Activated T-cell treated with anti-CD3 and anti-CD28 coated beads for 1 hour (primary cell): ENCODE data around the gene MACIR.
"Not testable (repeated sequence)": the region's sequence is repeated elsewhere in the genome, so short reads cannot be mapped to it uniquely, and the experiment has no call there.

Experiments used
- DNase-seq: peaks from one replicate; pipeline ENCODE4 v3.0.0-alpha.2; 2020; ENCODE audit warnings: low read depth

MACIR gene

GRCh38 chr5:103258368-103258956, at the start of gene MACIR:
Gene MACIR (plus strand): TSS chr5:103258763. CDS start chr5:103275920, 17,157 bp downstream.
- DNase-seq = peak; percentile 89

DNA sequence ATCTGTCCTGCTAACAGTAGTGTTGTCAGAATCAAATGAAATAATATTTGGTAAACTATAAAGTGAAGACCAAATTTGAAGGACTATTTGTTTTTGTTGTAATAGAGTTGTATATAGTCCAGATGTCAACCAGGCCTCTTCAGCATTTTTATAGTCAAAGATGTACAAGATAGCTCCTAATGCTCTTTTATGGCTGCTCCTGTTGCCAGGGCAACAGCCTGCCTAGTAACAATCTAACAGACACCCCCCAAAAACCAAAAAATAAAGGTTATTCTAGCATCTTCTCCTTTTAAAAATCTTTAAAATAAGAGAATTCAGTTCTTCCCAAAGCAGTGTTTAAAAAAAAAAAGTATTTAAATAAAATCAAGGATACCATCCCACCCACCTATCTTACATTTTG, 49.5 kb upstream of the MACIR start:
- no peak for DNase-seq

DNA sequence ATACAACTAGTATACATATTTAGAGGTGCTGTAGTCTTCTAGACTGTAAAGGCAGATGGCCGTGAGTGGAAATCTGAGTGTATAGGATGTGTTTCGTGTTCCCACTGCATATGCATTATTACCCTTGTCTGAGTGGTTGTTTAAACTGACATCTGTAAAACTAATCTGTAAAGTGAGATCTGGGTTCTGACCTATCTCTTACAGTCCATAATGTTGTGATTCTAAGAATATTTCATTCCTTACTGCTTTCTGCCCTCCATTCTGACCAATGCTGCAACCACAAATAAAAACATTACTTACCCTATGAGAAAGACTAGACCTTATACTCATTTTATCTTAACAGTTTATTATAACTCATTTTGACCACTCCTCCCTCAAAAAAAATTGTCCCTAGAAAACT, 47.6 kb upstream of the MACIR start:
- DNase-seq = no peak

DNA sequence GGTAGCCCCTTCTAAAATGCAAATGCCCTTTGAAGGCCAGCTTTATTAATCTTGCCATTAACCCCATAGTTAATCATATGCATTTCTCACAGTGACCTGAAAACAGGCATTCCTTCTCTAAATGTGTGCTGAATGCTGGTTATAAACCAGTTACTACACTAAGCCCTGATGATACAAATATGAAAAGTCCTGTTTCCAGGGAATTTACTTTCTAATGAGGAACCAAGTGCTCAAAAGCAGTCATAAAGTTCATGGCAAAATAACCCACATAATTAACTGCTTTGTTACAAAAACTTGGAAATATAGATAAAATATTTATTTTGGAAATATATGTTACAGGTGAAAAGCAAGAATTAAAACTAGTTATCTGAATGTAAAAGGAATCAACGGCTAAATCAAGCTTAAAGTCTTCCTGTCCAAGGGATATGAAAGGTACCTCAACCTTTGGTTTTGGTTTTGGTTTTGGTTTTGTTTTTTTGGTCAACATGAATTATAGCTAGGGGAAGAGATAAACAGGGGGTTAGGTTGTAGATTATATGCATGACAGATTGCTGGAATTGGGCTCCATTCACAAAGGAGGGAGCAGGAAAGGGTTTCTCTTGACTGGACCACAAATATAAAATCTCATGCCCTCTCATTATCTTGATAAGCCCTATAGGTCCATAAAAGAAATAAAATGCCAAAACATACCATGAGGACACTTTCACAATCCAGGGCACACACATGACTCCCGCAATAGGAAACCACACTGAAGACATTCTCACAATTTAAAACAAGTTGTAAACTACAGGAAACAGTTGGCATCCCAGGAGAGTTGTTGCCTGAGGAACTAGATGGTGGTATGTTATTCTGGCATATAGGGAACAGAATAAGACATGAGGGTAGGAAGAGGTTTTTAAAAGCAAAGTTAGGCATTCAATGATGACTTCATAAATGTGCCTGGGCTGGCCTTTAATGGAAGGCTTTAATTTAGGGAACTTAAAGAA, 46.7 kb upstream of the MACIR start:
- no peak for DNase-seq

- DNase-seq = no peak
Measured at GRCh38 chr5:103216137-103216536, 42.4 kb upstream of the MACIR start.

- DNase-seq = no peak
Measured at GRCh38 chr5:103216697-103217096, 41.9 kb upstream of the MACIR start.

DNA sequence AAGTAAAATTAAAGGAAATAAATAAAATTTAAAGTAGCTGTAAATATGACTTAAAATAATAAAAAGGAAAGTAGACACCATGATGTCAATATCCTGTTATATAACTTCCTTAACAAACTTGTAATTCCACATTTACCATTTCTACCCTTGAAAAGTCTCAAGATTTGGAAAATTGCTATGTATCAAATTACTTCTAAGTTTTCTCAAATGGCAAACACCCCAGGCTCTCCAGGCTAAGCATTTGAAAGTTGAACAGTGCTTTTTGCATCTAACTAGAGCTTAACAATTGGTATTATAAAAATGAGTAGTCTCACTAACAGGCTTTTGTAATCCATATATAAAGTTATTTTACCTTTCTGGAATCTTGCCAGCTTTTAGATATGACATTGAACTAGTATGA, 41.5 kb upstream of the MACIR start:
- DNase-seq = no peak

DNA sequence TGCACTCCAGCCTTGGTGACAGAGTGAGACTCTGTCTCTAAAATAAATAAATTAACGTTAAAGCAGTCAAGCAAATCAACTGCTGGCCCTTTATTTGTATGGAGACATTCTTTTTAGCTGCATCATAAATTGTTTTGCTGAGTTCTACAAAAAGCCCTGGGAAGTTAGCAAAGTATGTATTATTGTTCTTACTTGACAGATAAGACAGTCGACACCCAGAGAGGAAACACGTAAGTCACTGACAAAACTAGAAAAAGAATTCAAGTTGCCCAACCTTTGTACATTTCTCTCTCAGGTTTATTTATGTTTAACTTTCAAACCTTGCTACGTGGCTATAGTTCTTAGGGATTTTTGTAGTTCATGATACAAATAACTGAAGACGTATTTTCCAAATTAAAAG, 40.4 kb upstream of the MACIR start:
- no peak for DNase-seq

GRCh38 chr5:103219074-103219473, 39.5 kb upstream of the MACIR start:
- DNase-seq = not testable (repeated sequence)

DNA sequence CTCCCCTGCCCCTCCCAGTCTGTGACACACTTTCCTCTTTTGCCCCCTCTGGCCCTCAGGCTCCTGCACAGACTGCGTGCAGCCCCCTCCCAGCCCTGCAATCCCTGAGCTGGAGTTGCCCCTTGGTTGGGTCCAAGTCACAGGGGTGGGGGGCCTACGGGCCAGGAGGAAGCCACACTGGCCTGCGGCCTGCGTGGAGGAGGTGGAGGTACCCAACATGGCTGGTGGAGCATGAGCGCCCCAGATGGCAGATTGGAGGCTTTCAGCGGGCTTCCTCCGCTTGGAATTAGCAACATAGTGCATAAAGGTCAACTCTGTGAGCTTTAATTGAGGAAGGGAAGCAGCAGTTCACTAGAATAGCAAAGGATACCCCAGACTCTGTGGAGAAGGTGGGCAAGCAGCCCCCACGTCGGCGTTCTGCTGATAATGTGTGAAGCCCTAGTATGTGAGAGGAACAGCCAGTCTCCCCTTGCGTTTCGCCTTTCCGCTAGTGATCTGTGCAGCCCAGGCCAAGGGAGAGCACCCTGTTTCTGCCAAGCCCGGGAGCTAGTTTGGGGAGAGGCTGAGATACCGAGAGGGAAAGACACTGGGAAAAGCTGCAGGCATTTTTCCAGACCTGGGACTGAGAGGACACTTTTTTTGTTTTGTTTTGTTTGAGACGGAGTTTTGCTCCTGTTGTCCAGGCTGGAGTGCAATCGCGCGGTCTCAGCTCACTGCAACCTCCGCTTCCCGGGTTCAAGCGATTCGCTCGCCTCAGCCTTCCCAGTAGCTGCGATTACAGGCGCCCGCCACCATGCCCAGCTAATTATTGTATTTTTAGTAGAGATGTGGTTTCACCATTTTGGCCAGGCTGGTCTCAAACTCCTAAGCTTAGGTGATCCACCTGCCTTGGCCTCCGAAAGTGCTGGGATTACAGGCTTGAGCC, 35.3 kb upstream of the MACIR start:
- no peak for DNase-seq

DNA sequence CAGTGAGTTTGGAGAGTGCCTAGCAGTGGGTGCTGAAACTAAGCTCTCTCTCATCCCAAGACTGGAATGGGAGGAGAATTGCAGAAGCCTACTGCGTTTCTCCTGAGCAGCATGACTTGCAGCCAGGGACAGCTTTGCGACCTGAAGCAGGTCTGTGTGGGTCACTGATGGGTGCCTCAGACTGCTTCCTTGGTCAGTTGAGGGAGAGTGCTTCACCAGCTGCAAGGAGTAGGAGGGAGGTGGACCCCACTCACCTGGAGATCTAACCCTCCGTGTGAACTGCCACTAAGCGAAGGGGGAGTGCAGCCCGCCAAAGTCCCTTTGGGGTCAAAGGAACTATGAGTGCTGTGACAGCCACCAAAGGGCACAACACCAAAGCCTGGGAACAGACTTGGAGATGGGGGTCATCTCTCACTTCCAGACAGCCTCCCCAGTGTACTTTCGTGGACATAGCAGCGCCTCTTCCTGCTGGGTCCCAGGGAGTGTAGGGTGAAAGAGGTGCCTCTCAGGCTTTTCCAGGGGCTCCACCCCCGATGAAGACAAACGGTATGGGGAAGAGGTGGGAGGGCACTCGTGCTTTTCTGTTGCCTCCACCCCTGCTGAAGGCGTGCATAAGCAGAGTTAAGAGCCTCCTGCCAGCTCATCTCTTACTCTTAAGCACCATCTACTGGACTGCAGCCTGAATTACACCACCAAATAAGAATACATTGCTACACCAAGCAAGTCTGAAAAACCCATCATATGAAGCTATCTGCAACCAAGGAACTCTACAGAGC, 34.3 kb upstream of the MACIR start:
- peak; percentile 6 for DNase-seq

DNA sequence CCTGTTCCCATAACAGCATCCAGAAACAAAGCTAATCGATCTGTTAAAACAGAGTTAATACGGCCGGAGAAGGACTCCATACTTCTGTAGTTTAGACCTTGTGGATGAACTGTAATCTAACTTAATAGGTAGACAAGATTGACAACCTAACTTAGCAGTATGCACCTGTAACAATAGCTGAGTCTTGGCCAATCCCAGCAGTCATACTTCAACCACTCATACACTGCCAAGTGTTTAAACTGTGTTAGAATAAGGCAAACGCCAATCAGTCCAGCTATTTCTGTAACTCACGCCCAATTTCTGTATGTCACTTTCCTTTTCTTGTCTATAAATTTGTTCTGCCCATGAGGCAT, 33.7 kb upstream of the MACIR start:
- no peak for DNase-seq

DNA sequence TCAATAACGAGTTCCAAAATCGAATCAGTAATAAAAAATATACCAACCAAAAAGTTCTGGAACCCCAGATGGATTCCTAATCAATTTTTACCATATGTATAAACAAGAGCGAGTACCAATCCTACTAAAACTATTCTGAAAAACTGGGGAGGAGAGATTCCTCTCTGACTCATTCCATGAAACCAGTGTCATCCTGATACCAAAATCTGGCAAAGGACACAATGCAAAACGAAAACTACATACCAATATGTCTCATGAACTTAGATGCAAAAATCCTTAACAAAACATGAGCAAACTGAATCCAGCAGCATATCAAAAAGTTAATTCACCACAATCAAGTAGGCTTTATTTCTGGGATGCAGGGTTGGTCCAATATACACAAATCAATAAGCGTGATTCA, 30.5 kb upstream of the MACIR start:
- DNase-seq = no peak

DNA sequence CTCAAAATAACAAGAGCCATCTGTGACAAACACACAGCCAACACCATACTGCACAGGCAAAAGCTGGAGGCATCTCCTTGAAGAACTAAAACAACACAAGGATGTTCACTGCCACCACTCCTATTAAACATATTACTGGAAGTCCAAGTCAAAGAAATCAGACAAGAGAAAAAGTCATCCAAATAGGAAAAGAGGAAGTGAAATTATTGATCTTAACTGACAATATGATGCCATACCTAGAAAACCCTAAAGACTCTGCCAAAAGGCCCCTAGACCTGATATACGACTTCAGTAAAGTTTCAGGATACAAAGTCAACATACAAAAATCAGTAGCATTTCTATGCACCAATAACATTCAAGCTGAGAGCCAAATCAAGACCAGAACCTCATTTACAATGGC, 30.0 kb upstream of the MACIR start:
- DNase-seq = no peak

DNA sequence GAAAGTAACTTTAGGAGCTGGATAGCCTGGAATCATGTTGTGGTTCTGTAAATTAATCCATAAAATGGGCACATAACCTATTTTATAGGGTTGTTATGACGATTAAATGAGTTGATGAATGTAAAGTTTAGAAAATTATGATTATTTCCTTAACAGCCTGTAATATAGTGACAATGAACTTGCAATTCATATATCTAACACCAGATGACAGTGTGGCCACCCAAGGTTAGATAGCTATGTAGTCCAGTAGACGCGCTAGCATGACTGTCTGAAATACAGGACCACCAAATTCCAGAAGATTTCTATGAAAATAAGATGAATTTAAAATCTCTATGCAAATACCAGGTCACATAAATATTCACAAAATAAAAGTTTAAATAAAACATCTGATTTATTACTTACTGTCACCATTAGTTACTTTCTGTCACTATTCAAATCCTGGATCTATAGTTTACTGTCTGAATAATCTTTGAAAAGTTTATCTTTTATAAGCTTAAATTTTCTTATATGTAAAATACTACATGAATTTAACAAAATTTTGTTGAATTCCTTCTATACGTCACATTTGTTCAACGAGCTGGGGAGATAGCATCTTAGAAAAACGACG, 26.1 kb upstream of the MACIR start:
- no peak for DNase-seq

DNA sequence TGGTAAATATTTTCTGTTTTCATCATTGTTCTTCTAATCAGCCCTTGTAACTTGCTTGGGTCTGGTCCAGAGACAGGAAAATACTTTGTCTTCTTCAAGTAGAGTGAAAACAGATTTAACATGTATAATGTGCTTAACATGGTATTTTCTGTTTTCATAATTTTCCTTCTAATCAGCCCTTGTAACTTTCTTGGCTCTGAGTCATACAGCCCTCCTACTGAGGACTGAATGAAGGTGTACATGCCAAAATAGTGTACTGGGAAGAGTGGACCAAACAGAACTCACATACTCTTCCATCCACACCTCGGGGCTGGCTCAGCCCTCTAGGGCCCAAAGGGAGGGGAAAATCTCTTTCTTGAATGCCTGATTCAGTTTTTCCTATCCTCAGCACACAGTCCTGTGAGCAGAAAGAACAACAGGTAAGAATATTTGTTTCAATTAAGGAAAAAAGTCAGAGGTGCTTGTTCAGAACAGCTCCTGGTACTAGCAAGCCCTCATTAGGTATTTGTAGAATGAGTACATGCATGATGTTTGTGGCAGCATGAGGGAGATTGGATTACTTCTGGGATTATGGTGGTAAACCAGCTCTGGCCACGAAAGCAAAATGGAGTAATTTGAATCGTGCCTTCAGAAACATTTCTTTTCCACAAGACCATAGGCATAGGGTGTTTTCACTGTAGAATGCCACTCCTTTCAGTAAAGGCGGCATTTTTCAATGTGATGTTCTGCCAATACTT, 24.2 kb upstream of the MACIR start:
- DNase-seq = no peak

- no peak for DNase-seq
Measured at GRCh38 chr5:103235891-103236290, 22.7 kb upstream of the MACIR start.

GRCh38 chr5:103237778-103238177, 20.8 kb upstream of the MACIR start:
- DNase-seq = no peak

DNA sequence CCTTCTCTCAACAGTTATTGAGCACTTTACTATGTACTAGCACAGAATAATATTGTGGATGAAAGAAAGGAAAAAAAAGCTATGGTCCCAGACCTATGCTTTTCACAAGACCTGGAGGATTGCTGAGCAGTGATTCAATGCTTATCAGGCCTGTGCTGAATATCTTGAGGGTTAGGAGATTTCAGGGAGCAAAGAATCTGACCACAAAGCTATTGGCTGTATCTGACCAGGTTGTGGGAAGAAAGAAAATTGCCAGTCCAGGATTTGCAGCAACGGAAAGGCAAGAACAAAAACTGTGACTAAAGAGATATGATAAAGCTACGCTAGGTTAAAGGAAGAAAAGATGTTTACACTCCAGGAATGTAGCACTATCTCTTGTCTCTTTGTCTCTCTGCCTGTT, 14.9 kb upstream of the MACIR start:
- DNase-seq = no peak

DNA sequence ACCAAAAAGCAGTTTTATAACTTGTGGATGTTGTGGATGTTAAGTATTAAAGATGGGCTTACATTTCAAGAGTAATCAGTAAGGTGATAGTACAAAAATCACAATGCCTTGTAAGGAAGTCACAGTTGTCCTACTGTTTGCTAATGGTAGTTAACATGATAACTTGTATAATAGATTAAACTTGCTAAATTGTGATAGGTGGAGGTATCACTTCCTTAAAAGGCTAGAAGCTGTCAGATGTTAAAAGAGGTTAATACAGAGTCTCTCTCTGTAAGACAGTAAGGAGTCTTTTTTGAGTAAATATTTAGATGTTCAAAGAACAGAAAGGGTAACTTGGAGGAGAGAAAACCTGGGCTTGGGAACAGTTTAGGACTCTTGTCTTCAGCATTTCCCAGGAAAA, 14.2 kb upstream of the MACIR start:
- no peak for DNase-seq

DNA sequence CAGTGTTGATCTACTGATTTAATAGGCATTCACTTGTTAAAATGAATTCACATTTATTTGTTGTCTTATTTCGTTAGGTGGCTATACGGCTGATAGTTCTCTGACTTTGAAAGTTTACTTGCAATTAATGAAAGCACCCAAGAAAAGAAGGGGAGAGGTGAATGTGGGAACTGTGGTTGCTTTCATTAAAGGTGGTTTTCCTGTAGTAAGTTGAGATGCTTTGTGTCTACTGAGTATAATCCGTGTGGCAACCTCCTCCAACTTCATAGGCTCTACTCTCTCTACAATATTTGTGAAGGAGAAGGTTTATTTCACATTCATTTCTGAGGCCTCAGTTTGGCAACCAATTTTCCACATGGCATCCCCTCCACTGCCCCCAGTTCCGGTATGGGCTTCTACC, 12.8 kb upstream of the MACIR start:
- no peak for DNase-seq
